HT-29 (cell line): ENCODE results near the gene PPFIA2. TPM values are rescaled to one million over a fixed set of nuclear protein-coding genes. Genes with fewer than 3 reads are reported as not detected.

Source experiments
- DNase-seq: peaks from one replicate; pipeline ENCODE4 v3.0.0-alpha.2; 2015; ENCODE audit warnings: low spot score
- total RNA-seq: library from RNA; depleted of rRNA; stranded (reverse); fragments of >200 nt; shearing (Covaris generic); gene quantifications from 2 replicates; pipeline ENCODE4 v1.2.3, GENCODE V29; 2014

The PPFIA2 gene
- total RNA-seq, 1 experiment from 2014 or later = not detected

GRCh38 chr12:81211306-81211705, 547.8 kb downstream of the PPFIA2 start:
- DNase-seq = no peak

DNA sequence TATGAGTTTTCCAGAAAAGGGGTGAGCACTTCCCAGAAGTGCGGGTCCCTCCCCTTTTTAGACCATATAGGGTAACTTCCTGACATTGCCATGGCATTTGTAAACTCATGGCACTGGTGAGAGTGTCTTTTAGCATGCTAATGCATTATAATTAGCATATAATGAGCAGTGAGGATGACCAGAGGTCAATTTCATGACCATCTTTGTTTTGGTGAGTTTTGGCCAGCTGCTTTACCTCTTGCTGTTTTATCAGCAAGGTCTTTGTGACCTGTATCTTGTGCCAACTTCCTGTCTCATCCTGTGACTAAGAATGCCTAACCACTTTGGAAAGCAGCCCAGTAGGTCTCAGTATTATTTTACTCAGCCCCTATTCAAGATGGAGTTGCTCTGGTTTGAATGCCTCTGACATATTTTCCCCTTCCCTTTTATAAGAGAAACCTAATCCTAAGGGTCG, 549.4 kb downstream of the PPFIA2 start:
- DNase-seq = peak; percentile 25

DNA sequence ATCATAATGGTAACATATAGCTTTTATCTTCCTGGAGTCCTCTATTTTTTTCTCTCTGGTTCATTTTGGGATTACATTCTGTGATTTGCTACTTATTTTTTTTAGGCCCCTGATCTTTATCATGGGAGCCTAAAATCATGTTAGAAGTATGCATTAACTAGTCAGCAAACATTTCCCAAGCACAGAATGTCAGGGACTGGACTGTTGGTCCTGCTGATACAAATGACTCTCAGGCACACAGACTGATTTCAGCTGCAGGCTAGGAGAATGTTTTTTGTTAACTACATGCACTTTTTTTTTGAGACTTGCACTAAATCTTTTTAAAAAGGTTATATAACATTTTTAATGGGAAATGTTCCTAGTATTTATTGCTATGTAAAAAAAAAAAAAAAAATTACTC, 550.1 kb downstream of the PPFIA2 start:
- no peak for DNase-seq

GRCh38 chr12:81208187-81208911, 550.8 kb downstream of the PPFIA2 start:
- peak; percentile 48 for DNase-seq
